ENCODE measurements around the gene DLG2.

DNA sequence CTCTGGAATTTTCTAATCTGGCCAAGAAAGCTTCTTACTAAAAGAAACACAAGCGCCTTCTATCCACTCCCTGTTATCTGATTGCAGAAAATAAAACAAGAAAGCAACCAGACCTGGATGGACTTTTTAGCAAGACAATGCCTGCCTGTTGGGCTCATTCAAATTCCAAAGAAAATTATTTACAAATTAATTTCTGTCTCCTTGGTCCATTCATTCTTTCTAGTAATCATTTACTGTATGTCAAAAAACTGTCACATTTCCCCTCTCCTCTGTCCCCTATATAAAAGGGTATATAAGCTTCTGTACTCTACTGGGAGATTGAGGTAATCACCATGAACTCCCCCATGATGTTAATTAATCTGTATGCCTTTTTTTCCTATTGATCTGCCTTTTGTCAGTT, 279.9 kb downstream of the DLG2 start:
- TF ChIP-seq CTCF (IDR thresholded peaks at IDR 0.05) (no peak), POLR2A (IDR thresholded peaks at IDR 0.05) (no peak), EP300 (IDR thresholded peaks at IDR 0.05) (no peak)

All from tibial nerve (tissue), 4 donors.